Measurements from ENCODE around the gene ME3. TPM values are rescaled to one million over a fixed set of nuclear protein-coding genes. Genes with fewer than 3 reads are reported as not detected.
A peak's percentile ranks its signal among the peaks of the same experiment; 100 is the strongest.
"Not testable (repeated sequence)": the region's sequence is repeated elsewhere in the genome, so short reads cannot be mapped to it uniquely, and the experiment has no call there.

The ME3 gene
- total RNA-seq, 1 experiment from 2014 or later, result not detected

DNA sequence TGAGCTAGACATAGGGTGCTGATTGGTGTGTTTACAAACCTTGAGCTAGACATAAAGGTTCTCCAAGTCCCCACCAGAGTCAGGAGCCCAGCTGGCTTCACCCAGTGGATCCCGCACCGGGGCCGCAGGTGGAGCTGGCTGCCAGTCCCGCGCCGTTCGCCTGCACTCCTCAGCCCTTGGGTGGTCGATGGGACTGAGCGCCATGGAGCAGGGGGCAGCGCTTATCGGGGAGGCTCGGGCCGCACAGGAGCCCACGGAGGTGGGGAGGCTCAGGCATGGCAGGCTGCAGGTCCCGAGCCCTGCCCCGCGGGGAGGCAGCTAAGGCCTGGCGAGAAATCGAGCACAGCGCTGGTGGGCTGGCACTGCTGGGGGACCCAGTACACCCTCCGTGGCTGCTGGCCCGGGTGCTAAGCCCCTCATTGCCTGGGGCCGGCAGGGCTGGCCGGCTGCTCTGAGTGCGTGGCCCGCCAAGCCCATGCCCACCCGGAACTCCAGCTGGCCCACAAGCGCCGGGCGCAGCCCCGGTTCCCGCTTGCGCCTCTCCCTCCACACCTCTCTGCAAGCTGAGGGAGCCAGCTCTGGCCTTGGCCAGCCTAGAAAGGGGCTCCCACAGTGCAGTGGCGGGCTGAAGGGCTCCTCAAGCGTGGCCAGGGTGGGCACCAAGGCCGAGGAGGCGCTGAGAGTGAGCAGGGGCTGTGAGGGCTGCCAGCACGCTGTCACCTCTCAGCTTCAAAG is 238.9 kb downstream of the ME3 start:
- not testable (repeated sequence) for DNase-seq (ENCODE audit: low spot score)

DNA sequence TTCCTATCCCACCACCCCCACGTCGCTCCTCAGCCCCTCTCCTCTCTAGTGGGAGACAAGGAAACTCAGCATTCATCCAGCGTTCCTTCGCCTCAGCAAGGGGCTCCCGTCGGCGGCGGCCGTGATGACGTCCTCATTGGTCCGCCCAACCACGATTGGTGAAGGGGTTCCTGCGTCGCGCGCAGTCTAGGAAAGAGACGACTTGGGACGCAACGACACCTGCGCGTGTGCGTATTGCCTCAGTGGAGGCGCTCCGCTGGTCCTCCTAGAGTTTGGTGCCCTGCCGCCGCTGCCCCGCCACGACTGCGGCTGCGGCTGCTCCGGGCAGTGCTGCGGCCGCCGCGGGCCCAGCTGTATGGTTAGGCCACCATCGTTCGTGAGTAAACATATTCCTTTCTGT is 241.2 kb downstream of the ME3 start:
- DNase-seq (ENCODE audit: low spot score), result no peak

DNA sequence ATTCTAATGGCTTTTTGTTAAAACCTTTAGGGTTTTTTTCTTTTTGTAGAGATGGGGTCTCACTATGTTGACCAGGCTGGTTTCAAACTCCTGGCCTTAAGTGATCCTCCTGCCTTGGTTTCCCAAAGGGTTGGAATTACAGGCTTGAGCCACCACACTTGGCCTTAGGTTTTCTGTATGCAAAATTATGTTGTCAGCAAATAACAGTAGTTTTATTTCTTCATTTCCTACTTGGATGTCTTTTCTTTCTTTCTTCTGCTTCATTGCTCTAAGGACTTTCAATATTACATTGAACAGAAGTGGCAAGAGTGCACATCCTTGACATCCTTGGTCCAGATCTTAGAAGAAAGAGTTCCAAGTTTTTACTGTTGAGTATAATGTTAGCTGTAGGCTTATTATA is 245.0 kb downstream of the ME3 start:
- no peak for DNase-seq (ENCODE audit: low spot score)

DNA sequence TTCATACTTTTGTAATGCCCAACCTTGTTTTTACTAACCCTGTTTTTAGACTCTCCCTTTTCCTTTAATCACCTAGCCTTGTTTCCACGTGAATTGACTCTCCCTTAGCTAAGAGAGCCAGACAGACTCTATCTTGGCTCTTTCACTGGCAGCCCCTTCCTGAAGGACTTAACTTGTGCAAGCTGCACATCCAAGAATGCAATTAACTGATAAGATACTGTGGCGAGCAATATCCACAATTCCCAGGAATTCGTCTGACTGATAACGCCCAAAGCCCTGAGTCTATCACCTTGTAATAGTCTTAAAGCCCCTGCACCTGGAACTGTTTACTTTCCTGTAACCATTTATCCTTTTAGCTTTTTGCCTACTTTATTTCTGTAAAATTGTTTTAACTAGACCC is 248.9 kb downstream of the ME3 start:
- not testable (repeated sequence) for DNase-seq (ENCODE audit: low spot score)

DNA sequence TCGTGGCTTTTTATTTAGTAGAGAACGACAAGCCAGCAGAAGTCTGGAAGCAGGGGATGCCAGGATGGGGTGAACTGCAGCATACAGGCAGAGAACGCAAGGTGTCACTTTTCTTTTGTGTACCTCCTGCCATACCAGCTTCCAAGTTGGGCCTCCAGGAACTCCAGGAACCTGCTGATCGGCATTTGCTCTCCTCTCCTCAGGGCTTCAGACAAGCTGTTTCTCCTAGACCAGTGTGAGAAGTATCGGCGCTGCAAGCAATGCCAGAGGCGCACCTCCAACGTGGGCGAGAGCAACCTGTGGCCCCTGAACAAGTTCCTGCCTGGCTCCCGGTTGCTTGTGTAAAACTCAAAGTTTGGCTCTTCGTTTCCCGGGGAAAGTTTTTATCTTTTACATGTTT is 250.0 kb downstream of the ME3 start:
- DNase-seq (ENCODE audit: low spot score), result no peak

DNA sequence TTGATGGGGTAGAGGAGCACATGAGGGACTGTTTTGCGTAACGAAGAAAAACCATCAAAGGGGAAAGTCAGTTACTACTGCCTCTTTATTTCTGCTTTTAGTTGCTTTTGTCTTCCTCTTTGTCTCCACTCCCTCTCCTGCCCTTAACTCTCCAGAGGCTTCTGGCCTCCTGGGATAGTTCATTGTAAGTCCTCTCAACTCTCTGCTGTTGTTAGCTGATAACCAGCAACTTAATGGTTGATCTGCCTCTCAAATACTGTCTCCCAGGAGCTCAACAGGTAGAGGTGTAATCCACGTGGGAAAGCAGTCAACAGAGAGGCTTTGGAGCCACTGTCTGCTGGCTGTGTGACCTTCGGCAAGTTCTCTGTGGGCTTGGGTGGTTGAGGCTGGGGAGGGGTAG is 250.5 kb downstream of the ME3 start:
- no peak for DNase-seq (ENCODE audit: low spot score)

DNA sequence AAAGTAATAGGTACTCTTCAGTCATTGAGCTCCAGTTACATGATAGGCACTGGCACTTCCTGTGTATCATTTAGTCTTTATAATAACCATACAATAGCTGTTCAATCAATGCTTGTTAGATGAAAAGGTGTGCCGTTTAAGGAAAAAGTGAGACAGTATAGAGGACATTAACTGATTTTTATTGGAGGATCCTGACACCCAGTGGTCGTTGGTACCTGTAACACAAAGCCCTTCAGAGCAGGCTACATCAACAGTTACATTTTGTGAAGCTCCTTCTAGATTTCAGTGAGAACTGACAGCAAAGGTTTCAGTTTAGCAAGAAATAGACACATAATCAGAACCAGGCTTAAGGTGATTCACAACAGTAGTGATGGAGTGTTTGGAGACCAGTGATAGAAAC is 253.5 kb downstream of the ME3 start:
- DNase-seq (ENCODE audit: low spot score), result no peak

DNA sequence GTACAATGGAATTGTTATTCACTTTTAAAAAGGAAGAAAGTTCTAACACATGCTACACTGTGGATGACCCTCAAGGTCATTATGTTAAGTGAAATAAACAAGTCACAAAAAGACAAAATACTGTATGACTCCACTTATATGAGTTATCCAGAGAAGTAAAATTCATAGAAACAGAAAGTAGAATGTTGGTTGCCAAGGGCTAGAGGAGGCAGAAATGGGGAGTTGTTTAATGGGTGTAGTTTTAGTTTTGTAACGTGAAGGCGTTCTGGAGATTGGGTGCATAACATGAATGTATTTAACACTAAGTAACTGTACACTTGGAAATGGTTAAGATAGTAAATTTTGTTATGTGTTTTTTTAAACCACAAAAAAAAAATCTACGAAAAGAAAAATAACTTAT is 253.9 kb downstream of the ME3 start:
- DNase-seq (ENCODE audit: low spot score), result no peak

DNA sequence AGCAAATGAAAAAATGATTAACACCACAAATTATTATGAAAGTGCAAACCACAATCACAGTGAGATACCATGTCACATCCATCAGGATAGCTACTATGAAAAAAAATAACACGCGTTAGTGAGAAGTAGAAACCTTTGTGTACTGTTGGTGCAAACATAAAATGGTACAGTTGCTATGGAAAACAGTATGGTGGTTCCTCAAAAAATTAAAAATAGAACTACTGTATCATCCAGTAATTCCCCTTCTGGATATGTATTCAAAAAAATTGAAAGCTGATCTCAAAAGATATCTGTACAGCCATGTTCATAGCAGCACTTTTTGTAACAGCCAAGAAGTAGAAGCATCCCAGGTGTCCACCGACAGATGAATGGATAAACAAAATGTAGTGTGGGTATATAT is 254.3 kb downstream of the ME3 start:
- no peak for DNase-seq (ENCODE audit: low spot score)

DNA sequence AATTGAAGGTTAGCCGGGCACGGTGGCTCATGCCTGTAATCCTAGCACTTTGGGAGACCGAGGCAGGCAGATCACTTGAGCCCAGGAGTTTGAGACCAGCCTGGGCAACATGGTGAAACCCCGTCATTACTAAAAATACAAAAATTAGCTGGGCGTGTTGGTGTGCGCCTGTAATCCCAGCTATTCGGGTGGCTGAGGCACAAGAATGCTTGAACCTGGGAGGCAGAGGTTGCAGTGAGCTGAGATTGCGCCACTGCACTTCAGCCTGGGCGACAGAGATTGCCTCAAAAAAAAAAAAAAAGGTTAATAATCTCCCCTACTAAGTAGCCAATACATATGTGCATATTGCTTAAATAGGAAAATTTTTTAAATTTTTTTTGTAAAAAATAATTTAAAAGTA is 255.5 kb downstream of the ME3 start:
- DNase-seq (ENCODE audit: low spot score), result not testable (repeated sequence)

DNA sequence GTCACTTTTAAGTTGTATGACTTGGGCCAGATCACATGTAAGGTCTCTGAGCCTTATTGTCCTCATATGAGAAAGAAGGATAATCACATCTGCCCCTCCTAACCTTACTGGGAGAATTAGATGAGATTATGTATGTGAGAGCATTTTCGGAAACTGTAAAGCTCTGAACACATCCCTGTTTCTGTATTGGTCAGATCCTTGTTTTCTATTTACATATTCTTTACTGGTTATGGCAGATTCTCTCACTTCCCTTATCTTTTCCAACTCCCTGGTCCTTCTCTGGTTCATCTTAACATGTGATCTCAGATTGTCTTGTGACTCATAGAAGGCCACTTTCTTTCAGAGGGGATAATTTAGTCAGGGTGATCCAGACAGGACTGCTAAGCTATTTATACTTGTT is 255.9 kb downstream of the ME3 start:
- DNase-seq (ENCODE audit: low spot score), result no peak

DNA sequence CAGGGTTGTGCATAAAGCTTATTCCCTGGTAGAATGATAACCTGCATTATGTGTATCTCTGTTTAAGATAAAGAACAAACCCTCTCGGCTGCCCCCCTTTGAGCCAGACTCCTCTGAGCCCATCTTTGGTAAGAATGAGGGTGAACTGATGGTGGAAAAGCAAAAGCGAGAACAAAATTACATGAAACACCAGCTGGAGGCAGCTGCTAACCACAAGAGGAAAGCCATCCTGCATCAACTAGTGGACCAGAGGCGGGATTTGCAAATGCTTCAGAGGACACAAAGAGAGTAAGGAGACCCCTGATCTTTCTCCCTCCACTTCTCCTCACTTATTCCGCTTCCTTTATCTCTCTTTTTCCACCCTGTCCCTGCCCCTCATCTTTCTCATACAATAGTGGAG is 257.4 kb downstream of the ME3 start:
- DNase-seq (ENCODE audit: low spot score), result no peak

DNA sequence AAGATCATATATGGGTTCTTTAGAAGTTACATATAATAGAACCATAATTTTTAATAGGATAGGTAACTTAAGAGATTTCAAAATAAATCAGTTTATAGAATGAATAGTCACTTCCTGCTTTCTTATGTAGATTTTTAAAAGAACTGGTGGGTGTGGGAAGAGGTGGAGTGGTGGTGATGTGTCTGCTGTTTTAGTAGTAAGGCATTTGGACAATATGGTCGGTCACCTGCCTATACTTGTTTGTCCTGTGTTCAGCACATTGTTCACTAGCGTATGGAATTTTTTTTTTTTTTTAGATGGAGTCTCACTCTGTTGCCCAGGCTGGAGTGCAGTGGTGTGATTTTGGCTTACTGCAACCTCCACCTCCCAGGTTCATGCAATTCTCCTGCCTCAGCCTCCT is 258.4 kb downstream of the ME3 start:
- DNase-seq (ENCODE audit: low spot score), result no peak

DNA sequence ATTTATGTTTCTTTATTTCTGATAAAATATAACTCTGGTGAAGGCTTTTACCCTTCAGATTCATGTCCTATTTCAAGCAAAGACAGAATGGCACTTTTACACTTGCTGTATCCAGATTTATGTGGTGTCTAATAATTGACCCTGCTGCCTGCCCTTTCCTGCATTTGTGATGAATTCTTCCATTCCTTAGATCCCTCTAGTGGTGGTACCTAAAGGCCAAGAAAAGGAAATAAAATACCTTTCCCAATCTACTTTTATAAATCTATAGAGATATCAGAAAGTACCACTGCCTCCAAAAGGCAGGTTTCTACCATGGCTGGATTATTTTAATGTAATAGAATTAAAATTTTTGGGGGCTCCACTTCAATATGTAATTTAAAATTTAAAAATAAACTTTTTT is 263.6 kb downstream of the ME3 start:
- DNase-seq (ENCODE audit: low spot score), result no peak

DNA sequence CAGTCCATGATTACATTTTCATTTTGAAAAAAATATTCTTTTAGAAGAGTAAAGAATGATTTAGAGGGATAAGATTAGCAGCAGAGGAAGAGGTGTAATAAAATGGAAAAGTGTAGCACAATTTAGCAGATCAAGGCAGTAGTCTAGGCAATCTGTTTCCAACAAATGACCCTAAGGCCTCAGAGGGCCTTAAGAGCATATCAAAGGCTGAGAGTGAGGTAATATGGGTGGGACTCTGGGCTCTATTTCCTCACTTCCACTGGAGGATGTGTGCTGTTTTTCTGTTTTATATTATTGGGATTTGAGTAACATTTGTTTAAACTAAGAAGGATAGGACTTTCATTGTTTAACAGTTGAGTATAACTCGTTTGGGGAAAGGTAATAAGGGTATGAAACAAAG is 269.0 kb downstream of the ME3 start:
- DNase-seq (ENCODE audit: low spot score), result no peak

DNA sequence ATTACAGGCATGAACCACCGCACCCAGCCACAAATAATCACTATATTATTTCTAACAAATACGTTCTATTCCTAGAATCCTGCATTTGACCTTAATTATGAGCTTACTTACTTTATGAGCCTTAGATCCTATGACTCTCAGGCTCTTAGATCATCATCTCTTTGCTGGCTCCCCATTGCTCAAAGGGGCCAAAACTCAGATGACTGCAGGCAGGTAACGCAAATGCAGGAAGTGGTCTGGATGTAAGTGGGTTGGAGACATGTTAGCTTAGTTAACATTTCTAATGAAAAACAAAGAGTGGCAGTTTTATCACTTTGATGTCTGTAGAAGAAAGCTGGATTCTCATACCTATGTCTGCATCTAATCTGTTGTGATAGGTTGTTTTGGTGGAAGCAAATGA is 274.3 kb downstream of the ME3 start:
- no peak for DNase-seq (ENCODE audit: low spot score)

DNA sequence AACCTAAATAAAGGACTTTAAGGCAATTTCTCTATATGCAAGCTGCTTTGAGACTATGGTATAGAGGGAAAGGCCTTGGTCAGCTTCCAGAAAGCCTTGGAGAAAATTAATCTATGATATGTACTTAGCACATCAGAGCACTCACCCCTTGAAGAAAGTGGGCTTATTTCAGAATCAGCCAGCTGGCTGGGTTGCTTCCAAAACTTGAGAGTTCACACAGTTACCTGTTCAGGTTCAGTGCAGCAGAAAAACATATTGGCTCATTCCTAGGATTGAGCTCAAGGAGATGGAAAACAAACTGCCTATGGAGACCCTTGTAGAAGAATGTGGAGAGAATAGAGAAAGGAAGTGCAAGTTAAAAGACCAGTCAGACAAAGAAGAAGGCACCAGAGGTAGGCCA is 275.1 kb downstream of the ME3 start:
- no peak for DNase-seq (ENCODE audit: low spot score)

DNA sequence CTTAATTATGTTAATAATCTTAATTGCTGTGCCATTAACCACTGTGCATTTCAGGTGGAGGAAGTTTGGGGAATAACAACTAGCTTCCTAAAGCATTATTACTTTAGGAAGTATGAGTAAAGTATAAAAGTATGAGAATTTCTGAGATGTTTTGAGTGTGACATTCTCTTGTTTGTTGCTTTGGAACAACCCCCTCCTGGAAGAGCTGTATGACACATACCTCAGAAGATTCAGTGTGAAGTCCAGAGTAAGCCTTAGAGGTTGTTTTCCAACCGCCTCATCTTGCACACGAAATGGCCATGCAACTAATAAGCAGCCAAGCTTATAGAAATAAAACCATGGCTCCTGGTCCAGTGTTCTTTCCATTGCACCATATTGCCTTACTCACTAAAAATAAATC is 276.0 kb downstream of the ME3 start:
- DNase-seq (ENCODE audit: low spot score), result no peak

DNA sequence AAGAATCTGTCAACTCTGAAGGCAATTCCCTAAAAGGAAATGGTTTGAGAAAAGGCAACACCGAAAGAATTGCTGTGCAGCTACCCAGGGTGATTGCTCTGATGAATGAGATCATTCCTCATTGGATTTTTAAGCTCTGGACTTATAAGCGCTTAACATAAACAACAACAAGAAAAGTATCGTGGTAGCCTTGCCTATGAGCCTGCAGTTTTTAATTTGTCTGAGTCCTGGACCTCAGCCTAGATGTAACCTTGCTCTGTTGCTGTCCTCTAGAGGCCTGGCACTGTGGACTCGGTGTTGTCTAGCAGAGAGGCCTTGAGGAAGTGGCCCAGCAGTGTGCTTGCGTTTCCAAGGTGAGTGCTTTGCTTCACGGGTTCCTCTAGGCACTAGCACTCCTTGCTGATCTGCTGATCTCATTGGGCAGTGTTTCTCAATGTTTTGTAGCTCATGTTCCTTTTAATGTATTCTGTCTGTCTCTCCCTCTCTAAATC is 277.3 kb downstream of the ME3 start:
- peak; percentile 13 for DNase-seq (ENCODE audit: low spot score)

Other genes starting within 250 kb of the ME3 start
- gene PRSS23, start 127.9 kb upstream of the ME3 start, total RNA-seq (2014; rRNA removed; shearing (Covaris generic)), result 113 and 125 TPM in 2 replicates

Data from H4 (cell line).